MM.1S (cell line): ENCODE data around the gene STAG1.
"Not testable (repeated sequence)": the region's sequence is repeated elsewhere in the genome, so short reads cannot be mapped to it uniquely, and the experiment has no call there.

Experiments
- DNase-seq: peaks from one replicate; pipeline ENCODE4 v3.0.0-alpha.2; 2015
- H2AFZ ChIP-seq: fragments of 300-600 bp; sonication (generic); 2 replicates; pipeline ENCODE4 v1.6.0; 2016; ENCODE audit warnings: antibody characterized with exemption, low read length
- H3F3A ChIP-seq: fragments of 300-600 bp; sonication (generic); 2 replicates; pipeline ENCODE4 v1.6.1; 2016; ENCODE audit warnings: mild to moderate bottlenecking, antibody characterized with exemption, low read length, moderate library complexity, mixed read lengths; ENCODE audit not compliant: insufficient read depth
- H3K27ac ChIP-seq: fragments of 300-600 bp; sonication (generic); 2 replicates; pipeline ENCODE4 v1.5.1; 2016; ENCODE audit warnings: mild to moderate bottlenecking, low read length
- H3K27me3 ChIP-seq: fragments of 300-600 bp; sonication (generic); replicated peaks from 2 replicates; pipeline ENCODE4 v1.6.0; 2016; ENCODE audit warnings: low read length; ENCODE audit not compliant: insufficient read depth
- H3K36me3 ChIP-seq: fragments of 300-600 bp; sonication (generic); replicated peaks from 2 replicates; pipeline ENCODE4 v1.6.1; 2016; ENCODE audit warnings: mild to moderate bottlenecking, low read length, mixed read lengths; ENCODE audit not compliant: insufficient read depth
- H3K4me1 ChIP-seq: fragments of 300-600 bp; sonication (generic); 2 replicates; pipeline ENCODE4 v1.6.1; 2016; ENCODE audit warnings: low read length, mixed read lengths
- H3K4me2 ChIP-seq: fragments of 300-600 bp; sonication (generic); 2 replicates; pipeline ENCODE4 v1.6.0; 2016; ENCODE audit warnings: low read depth, low read length
- H3K4me3 ChIP-seq: fragments of 300-600 bp; sonication (generic); 2 replicates; pipeline ENCODE4 v1.5.1; 2016; ENCODE audit warnings: low read length, mixed read lengths
- H3K79me2 ChIP-seq: fragments of 300-600 bp; sonication (generic); 2 replicates; pipeline ENCODE4 v1.6.1; 2016; ENCODE audit warnings: mixed run types, low read length, mixed read lengths
- H3K9ac ChIP-seq: fragments of 300-600 bp; sonication (generic); 2 replicates; pipeline ENCODE4 v1.6.1; 2016; ENCODE audit warnings: low read length, mixed read lengths
- H3K9me2 ChIP-seq: fragments of 300-600 bp; sonication (generic); replicated peaks from 2 replicates; pipeline ENCODE4 v1.6.1; 2016; ENCODE audit warnings: mild to moderate bottlenecking, low read length, mixed read lengths; ENCODE audit not compliant: insufficient read depth
- H3K9me3 ChIP-seq: fragments of 300-600 bp; sonication (generic); replicated peaks from 2 replicates; pipeline ENCODE4 v1.6.1; 2016; ENCODE audit warnings: mild to moderate bottlenecking, low read length, mixed read lengths; ENCODE audit not compliant: insufficient read depth
- H4K20me1 ChIP-seq: fragments of 300-600 bp; sonication (generic); 2 replicates; pipeline ENCODE4 v1.6.1; 2016; ENCODE audit warnings: mild to moderate bottlenecking, low read length, moderate library complexity, mixed read lengths; ENCODE audit not compliant: insufficient read depth
- EZH2 ChIP-seq: fragments of 300-600 bp; sonication (generic); optimal IDR thresholded peaks from 2 replicates; pipeline ENCODE3; 2017; ENCODE audit warnings: low read depth, mild to moderate bottlenecking, antibody characterized with exemption, low read length, mixed read lengths
- EZH2phosphoT487 ChIP-seq: fragments of 300-600 bp; sonication (generic); IDR thresholded peaks from 2 replicates; pipeline ENCODE4 v1.6.1; 2018; ENCODE audit warnings: antibody characterized with exemption, low read length
- TF ChIP-seq, protein P1 (sequence below): fragments of 300-600 bp; sonication (generic); IDR thresholded peaks from 2 replicates; pipeline ENCODE4 v1.5.1; 2016; ENCODE audit warnings: antibody characterized with exemption, low read length, mixed read lengths

The STAG1 gene

DNA sequence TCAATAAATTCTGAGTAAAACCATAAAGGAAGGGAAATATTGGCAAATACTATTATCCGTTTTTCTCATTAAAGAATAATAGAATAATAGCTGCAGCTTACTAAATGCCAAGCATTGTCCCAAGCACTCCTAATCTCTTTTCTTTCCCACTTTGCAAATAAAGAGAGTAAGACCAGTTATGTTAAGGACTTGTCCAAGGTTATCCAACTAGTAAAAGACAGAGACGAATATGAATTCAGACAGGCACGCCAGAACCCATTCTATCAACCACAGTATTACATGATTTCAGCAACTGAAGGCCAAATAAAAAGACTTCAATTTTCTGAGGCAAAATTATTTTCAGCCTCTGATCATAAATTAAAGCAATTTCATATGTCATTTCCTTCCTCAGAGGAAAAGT, 235.5 kb downstream of the STAG1 start:
- H3K9me3 ChIP-seq = no peaks in the 10 kb centered on the region
- TF ChIP-seq EZH2phosphoT487 (no peak), EZH2 (no peak)
- TF ChIP-seq, protein P1, sequence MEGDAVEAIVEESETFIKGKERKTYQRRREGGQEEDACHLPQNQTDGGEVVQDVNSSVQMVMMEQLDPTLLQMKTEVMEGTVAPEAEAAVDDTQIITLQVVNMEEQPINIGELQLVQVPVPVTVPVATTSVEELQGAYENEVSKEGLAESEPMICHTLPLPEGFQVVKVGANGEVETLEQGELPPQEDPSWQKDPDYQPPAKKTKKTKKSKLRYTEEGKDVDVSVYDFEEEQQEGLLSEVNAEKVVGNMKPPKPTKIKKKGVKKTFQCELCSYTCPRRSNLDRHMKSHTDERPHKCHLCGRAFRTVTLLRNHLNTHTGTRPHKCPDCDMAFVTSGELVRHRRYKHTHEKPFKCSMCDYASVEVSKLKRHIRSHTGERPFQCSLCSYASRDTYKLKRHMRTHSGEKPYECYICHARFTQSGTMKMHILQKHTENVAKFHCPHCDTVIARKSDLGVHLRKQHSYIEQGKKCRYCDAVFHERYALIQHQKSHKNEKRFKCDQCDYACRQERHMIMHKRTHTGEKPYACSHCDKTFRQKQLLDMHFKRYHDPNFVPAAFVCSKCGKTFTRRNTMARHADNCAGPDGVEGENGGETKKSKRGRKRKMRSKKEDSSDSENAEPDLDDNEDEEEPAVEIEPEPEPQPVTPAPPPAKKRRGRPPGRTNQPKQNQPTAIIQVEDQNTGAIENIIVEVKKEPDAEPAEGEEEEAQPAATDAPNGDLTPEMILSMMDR = no peak
- no peaks in the 10 kb centered on the region for H3K27me3 ChIP-seq
- no peak overlapping the region for H3K9ac ChIP-seq
- no peaks in the 10 kb centered on the region for H3K9me2 ChIP-seq
- no peak overlapping the region for H3K4me2 ChIP-seq
- no peak for DNase-seq
- H3K4me3 ChIP-seq = no peak overlapping the region
- no peaks in the 10 kb centered on the region for H3K79me2 ChIP-seq
- no peaks in the 10 kb centered on the region for H3F3A ChIP-seq
- H3K27ac ChIP-seq = no peak overlapping the region
- no peaks in the 10 kb centered on the region for H3K4me1 ChIP-seq
- H3K36me3 ChIP-seq = no peaks in the 10 kb centered on the region; the same call in 1 of the 2 replicates
- no peaks in the 10 kb centered on the region for H4K20me1 ChIP-seq
- no peak overlapping the region for H2AFZ ChIP-seq

DNA sequence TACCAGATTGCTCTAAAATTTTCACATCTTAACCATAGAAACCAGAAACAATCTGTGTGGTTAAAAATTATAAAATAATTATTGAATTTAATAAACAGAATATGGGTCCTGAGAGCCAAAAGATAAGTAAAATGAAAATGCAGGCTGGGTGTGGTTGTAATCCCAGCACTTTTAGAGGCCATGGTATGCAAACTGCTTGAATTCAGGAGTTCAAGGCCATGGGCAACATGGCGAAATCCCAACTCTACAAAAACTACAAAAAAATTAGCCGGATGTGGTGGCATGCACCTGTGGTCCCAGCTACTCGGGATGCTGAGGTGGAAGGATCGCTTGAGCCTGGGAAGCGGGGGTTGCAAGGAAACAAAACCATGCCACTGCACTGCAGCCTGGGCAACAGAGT, 236.1 kb downstream of the STAG1 start:
- no peaks in the 10 kb centered on the region for H3K9me2 ChIP-seq
- no peak overlapping the region for H3K9ac ChIP-seq
- no peak overlapping the region for H2AFZ ChIP-seq
- DNase-seq = no peak
- H3K27me3 ChIP-seq = no peaks in the 10 kb centered on the region
- H3K79me2 ChIP-seq = no peaks in the 10 kb centered on the region
- H3K4me2 ChIP-seq = no peak overlapping the region
- no peaks in the 10 kb centered on the region for H3K4me1 ChIP-seq
- H4K20me1 ChIP-seq = no peaks in the 10 kb centered on the region
- H3K36me3 ChIP-seq = no peaks in the 10 kb centered on the region; the same call in 1 of the 2 replicates
- no peaks in the 10 kb centered on the region for H3F3A ChIP-seq
- TF ChIP-seq EZH2phosphoT487 (no peak), EZH2 (no peak)
- TF ChIP-seq, protein P1 = no peak
- no peaks in the 10 kb centered on the region for H3K9me3 ChIP-seq
- no peak overlapping the region for H3K27ac ChIP-seq
- H3K4me3 ChIP-seq = no peak overlapping the region

DNA sequence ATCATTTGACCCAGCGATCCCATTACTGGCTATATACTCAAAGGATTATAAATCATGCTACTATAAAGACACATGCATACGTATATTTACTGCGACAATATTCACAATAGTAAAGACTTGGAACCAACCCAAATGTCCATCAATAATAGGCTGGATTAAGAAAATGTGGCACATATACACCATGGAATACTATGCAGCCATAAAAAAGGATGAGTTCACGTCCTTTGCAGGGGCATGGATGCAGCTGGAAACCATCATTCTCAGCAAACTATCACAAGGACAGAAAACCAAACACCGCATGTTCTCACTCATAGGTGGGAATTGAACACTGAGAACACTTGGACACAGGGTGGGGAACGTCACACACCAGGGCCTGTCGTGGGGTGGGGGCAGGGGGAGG, 237.6 kb downstream of the STAG1 start:
- DNase-seq, H3K9me2 ChIP-seq, H3K36me3 ChIP-seq, H3F3A ChIP-seq, H3K4me1 ChIP-seq, H3K27ac ChIP-seq, H4K20me1 ChIP-seq, H3K4me3 ChIP-seq, H3K9me3 ChIP-seq, H3K4me2 ChIP-seq, H3K79me2 ChIP-seq, H3K27me3 ChIP-seq, H3K9ac ChIP-seq, H2AFZ ChIP-seq: not testable (repeated sequence)

DNA sequence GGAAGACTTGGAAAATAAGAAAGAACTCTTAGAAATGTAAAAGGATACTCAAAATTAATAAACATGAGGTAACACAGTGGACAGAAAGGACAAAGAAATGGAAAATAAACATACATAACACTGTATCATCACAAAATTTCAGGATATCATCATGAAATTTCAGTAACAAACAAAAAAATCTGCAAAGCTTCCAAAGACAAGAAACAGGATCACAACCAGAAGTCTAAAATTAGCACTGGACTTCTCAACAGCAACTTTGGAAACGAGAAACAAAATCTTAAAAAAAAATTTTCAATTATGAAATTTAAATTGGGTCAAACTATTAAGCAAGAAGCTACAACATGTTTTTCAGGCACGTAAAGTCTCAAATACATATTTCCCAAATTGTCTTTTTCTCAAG, 238.8 kb downstream of the STAG1 start:
- DNase-seq = no peak
- no peaks in the 10 kb centered on the region for H4K20me1 ChIP-seq
- H3K27me3 ChIP-seq = no peaks in the 10 kb centered on the region
- H3K4me3 ChIP-seq = no peak overlapping the region
- no peaks in the 10 kb centered on the region for H3K79me2 ChIP-seq
- TF ChIP-seq EZH2phosphoT487 = no peak
- TF ChIP-seq EZH2 = no peak
- TF ChIP-seq, protein P1 = no peak
- no peaks in the 10 kb centered on the region for H3K9me2 ChIP-seq
- H3K27ac ChIP-seq = no peak overlapping the region
- H3K9ac ChIP-seq = no peak overlapping the region
- H2AFZ ChIP-seq = no peak overlapping the region
- H3K9me3 ChIP-seq = no peaks in the 10 kb centered on the region
- no peaks in the 10 kb centered on the region for H3F3A ChIP-seq
- no peak overlapping the region for H3K4me2 ChIP-seq
- no peaks in the 10 kb centered on the region for H3K4me1 ChIP-seq
- H3K36me3 ChIP-seq = no peaks in the 10 kb centered on the region; the same call in 1 of the 2 replicates
